Osteoblast (primary cell): ENCODE data around the gene MINPP1. TPM values are rescaled to one million over a fixed set of nuclear protein-coding genes. Genes with fewer than 3 reads are reported as not detected.

ENCODE experiments used
- DNase-seq: peaks from one replicate; pipeline ENCODE4 v3.0.0; 2011; ENCODE audit warnings: low spot score, mixed read lengths; ENCODE audit not compliant: insufficient read length; ENCODE audit errors: missing footprints
- H2AFZ ChIP-seq: 2 replicates; pipeline ENCODE4 v1.6.0; 2011; ENCODE audit warnings: mild to moderate bottlenecking, low read length
- H3K27ac ChIP-seq: 2 replicates; pipeline ENCODE4 v1.5.1; 2011; ENCODE audit warnings: mild to moderate bottlenecking, low read depth, low read length, moderate library complexity
- H3K27me3 ChIP-seq: 2 replicates; pipeline ENCODE4 v1.6.0; 2012; ENCODE audit warnings: mild to moderate bottlenecking, control low read depth, inconsistent platforms, low read length, moderate library complexity; ENCODE audit not compliant: insufficient read depth
- H3K36me3 ChIP-seq: 2 replicates; pipeline ENCODE4 v1.5.1; 2011; ENCODE audit warnings: mild to moderate bottlenecking, low read length, control low read depth, moderate library complexity; ENCODE audit not compliant: insufficient read depth
- H3K4me1 ChIP-seq: 2 replicates; pipeline ENCODE4 v1.5.1; 2011; ENCODE audit warnings: mild to moderate bottlenecking, low read length, control low read depth, moderate library complexity; ENCODE audit not compliant: insufficient read depth
- H3K4me2 ChIP-seq: 2 replicates; pipeline ENCODE4 v1.6.0; 2011; ENCODE audit warnings: mild to moderate bottlenecking, low read length; ENCODE audit not compliant: insufficient read depth
- H3K4me3 ChIP-seq: fragments of 200-600 bp; sonication (generic); 3 replicates; pipeline ENCODE4 v1.5.1; 2012; ENCODE audit warnings: mild to moderate bottlenecking, low read length, inconsistent platforms; ENCODE audit not compliant: insufficient read depth
- H3K79me2 ChIP-seq: 2 replicates; pipeline ENCODE4 v1.6.0; 2012; ENCODE audit warnings: mild to moderate bottlenecking, low read length, control low read depth, inconsistent platforms; ENCODE audit not compliant: insufficient read depth
- H3K9me3 ChIP-seq: 2 replicates; pipeline ENCODE4 v1.5.1; 2011; ENCODE audit warnings: low read depth, low read length, control low read depth
- H4K20me1 ChIP-seq: 2 replicates; pipeline ENCODE4 v1.6.0; 2012; ENCODE audit warnings: mild to moderate bottlenecking, low read length, control low read depth; ENCODE audit not compliant: insufficient read depth
- total RNA-seq: library from RNA; depleted of rRNA; stranded (reverse); fragments of >200 nt; gene quantifications from 2 replicates; pipeline ENCODE4 v1.2.3, GENCODE V29; 2012
- TF ChIP-seq, protein P1 (sequence below): IDR thresholded peaks from 2 replicates; pipeline ENCODE4 v1.5.1; 2011; ENCODE audit warnings: mild to moderate bottlenecking, low read depth, low read length, moderate library complexity; ENCODE audit errors: extremely low read depth

The MINPP1 gene
- total RNA-seq, 1 donor: 22.1 TPM

DNA sequence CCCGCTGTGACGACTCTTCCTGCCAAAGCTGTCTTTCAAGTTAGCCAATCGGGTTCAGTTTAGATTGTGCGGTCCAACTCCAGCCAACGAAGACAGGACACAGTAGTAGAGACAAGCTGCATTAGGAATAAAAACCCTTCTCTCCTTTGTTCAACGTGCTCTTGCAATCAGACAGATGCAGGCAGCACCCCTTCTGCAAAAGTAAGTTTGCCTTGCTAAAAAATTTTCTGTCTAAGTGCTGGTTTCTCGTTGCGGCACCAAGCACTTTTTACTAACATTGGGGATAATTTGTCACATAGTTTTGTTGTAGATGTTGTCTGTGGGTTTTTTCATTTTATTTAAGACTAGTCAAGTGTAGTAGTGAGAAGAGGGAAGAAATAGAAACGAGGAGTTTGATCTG, 58.1 kb downstream of the MINPP1 start:
- Histone ChIP-seq H2AFZ (no peak overlapping the region), H3K27me3 (no peaks in the 10 kb centered on the region), H3K9me3 (peaks cover 6% of the 10 kb centered on the region), H3K79me2 (no peaks in the 10 kb centered on the region), H3K4me2 (no peak overlapping the region), H3K36me3 (no peaks in the 10 kb centered on the region), H3K4me3 (no peak overlapping the region), H3K27ac (no peak overlapping the region), H3K4me1 (no peaks in the 10 kb centered on the region), H4K20me1 (no peaks in the 10 kb centered on the region)
- DNase-seq: peak; percentile 10
- TF ChIP-seq, protein P1, sequence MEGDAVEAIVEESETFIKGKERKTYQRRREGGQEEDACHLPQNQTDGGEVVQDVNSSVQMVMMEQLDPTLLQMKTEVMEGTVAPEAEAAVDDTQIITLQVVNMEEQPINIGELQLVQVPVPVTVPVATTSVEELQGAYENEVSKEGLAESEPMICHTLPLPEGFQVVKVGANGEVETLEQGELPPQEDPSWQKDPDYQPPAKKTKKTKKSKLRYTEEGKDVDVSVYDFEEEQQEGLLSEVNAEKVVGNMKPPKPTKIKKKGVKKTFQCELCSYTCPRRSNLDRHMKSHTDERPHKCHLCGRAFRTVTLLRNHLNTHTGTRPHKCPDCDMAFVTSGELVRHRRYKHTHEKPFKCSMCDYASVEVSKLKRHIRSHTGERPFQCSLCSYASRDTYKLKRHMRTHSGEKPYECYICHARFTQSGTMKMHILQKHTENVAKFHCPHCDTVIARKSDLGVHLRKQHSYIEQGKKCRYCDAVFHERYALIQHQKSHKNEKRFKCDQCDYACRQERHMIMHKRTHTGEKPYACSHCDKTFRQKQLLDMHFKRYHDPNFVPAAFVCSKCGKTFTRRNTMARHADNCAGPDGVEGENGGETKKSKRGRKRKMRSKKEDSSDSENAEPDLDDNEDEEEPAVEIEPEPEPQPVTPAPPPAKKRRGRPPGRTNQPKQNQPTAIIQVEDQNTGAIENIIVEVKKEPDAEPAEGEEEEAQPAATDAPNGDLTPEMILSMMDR: no peak

DNA sequence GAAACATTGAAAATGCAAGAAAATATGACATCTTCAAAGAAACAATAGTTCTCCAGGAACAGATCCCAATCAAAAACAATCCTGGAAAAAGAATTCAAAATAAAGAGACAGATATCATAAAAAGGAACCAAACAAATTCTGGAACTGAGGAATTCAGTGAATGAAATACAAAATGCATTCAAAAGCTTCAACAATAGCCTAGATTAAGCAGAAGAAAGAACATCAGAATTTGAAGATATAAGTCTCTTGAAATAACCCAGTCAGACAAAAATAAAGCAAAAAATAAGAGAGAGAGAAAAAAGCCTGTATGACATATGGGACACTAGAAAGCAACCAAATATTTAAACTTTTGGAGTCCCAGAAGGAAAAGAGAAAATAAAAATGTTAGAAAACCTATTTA, 60.3 kb downstream of the MINPP1 start:
- no peak for DNase-seq
- no peak overlapping the region for H2AFZ ChIP-seq
- no peaks in the 10 kb centered on the region for H3K79me2 ChIP-seq
- peaks cover 6% of the 10 kb centered on the region for H3K9me3 ChIP-seq
- no peaks in the 10 kb centered on the region for H3K27me3 ChIP-seq
- no peak overlapping the region for H3K4me3 ChIP-seq
- TF ChIP-seq, protein P1: no peak
- no peaks in the 10 kb centered on the region for H3K4me1 ChIP-seq
- H4K20me1 ChIP-seq: no peaks in the 10 kb centered on the region
- no peaks in the 10 kb centered on the region for H3K36me3 ChIP-seq
- H3K27ac ChIP-seq: no peak overlapping the region
- H3K4me2 ChIP-seq: no peak overlapping the region

DNA sequence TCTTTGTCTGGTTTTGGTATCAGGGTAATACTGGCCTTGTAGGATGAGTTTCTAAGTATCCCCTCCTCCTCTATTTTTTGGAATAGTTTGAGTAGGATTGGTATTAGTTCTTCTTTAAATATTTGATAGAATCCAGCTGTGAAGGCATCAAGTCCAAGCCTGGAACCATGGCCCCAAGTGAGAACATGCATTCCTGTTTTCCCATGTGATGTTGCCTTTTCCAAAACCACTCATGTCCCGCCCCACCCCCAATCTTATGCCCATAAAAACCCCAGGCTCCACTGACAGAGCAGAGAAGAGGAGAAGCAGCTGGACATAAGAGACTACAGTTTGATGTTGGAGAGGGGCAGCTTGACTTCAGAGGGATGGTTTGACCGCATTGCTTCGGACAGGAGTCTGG, 71.2 kb downstream of the MINPP1 start:
- H3K9me3 ChIP-seq: no peaks in the 10 kb centered on the region
- H3K4me3 ChIP-seq: no peak overlapping the region
- TF ChIP-seq, protein P1: no peak
- no peak overlapping the region for H2AFZ ChIP-seq
- no peaks in the 10 kb centered on the region for H4K20me1 ChIP-seq
- no peaks in the 10 kb centered on the region for H3K27me3 ChIP-seq
- no peak overlapping the region for H3K4me2 ChIP-seq
- no peaks in the 10 kb centered on the region for H3K79me2 ChIP-seq
- peaks cover 17% of the 10 kb centered on the region for H3K4me1 ChIP-seq
- H3K36me3 ChIP-seq: no peaks in the 10 kb centered on the region
- no peak for DNase-seq
- H3K27ac ChIP-seq: no peak overlapping the region

DNA sequence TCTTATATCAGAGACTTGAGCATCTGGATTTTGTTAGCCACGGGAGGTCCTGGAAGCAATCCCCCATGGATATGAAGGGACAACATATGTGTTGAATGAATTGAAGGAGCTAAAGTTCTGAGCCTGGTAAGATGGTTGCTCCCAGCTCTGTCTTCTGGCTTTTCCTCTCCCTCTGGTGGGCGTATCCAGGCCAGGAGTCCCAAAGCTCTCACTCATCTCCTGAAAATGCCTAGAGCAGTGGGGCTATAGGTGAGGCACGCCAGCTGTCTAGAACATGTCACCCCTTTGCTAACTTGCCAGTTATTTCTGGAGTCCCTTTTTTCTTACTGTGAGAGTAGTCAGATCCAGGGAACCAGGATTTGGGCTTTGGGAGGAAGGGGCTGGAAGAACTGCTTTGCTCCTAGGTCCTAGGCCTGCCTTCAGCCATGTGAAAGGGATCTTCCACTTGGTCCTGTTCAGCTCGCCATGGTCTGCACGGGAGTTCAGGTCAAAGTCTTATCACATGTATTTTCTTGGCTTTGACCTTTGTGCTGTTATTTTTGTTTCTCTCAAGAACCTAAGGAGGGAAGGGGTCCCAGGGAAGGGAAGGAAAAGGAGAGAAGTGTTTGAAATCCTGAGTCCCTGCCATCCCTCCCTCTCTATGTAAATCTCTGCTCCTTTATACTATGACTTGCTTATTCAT, 73.6 kb downstream of the MINPP1 start:
- Histone ChIP-seq H3K9me3 (no peaks in the 10 kb centered on the region), H3K4me1 (peaks cover 17% of the 10 kb centered on the region), H3K27me3 (no peaks in the 10 kb centered on the region), H3K27ac (peak overlapping the region; percentile 76), H4K20me1 (no peaks in the 10 kb centered on the region), H3K4me3 (peak overlapping the region; percentile 54), H3K79me2 (no peaks in the 10 kb centered on the region), H3K4me2 (peak overlapping the region; percentile 88), H2AFZ (peak overlapping the region; percentile 75), H3K36me3 (no peaks in the 10 kb centered on the region)
- TF ChIP-seq, protein P1: no peak
- DNase-seq: no peak
